Upper lobe of right lung (tissue), 1 donor: Measurements from ENCODE around the gene COMMD6. TPM values are rescaled to one million over a fixed set of nuclear protein-coding genes. Genes with fewer than 3 reads are reported as not detected.
"Not testable (repeated sequence)": the region's sequence is repeated elsewhere in the genome, so short reads cannot be mapped to it uniquely, and the experiment has no call there.

Experiments
- ATAC-seq: fragments of 200-7000 bp; cut with Tn5 transposase; one replicate; pipeline ENCODE4 v1.9.1; 2020; ENCODE audit warnings: mild to moderate bottlenecking, moderate library complexity
- DNase-seq: peaks from one replicate; pipeline ENCODE4 v3.0.0-alpha.2; 2020
- H3K27ac ChIP-seq: fragments of 200-600 bp; one replicate; pipeline ENCODE4 v1.8.0; 2022
- H3K27me3 ChIP-seq: fragments of 200-600 bp; one replicate; pipeline ENCODE4 v1.8.0; 2022; ENCODE audit warnings: mild to moderate bottlenecking
- H3K36me3 ChIP-seq: fragments of 200-600 bp; one replicate; pipeline ENCODE4 v1.8.0; 2022
- H3K4me1 ChIP-seq: fragments of 200-600 bp; one replicate; pipeline ENCODE4 v1.8.0; 2022
- H3K4me3 ChIP-seq: fragments of 200-600 bp; one replicate; pipeline ENCODE4 v1.8.0; 2022; ENCODE audit warnings: mild to moderate bottlenecking
- H3K9me3 ChIP-seq: fragments of 200-600 bp; one replicate; pipeline ENCODE4 v1.8.0; 2022
- intact Hi-C: fragments of 100-400 bp; cut with DNase I; formaldehyde crosslinking; loops from one replicate; pipeline ENCODE4 v1.11.0; 2022
- total RNA-seq: library from RNA; stranded (reverse); fragmentation: NEBNext Ultra II Directional; extraction: Animal tissue kit (Norgen Biotek cat#: 25700); gene quantifications from one replicate; pipeline ENCODE4 v1.2.1, GENCODE V29; 2021
- TF ChIP-seq, protein P1 (sequence below): fragments of 200-600 bp; IDR thresholded peaks from one replicate; pipeline ENCODE4 v1.8.0; 2022; ENCODE audit warnings: antibody characterized with exemption
- donor health status: DM: no; HTN: yes; CAD: no; lungs with severe emphysema.

Gene COMMD6
- total RNA-seq, 1 donor from 2014 or later: 142 TPM

DNA sequence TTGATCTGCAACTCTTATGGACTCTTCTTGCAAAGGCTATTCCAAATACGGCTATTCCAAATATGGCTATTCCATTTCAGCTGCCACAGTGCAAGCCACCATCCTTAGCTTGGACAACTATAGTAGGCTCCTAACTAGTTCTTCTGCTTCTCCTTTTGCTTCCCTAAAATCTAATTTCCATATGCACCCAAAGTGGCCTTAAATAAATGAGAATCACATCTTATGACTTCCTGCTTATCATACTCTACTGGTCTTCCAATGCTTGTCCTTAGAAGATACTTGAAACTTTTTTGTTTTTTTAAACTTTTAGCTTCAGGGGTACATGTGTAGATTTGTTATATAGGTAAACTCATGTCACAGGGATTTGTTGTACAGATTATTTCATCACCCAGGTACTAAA, 16.8 kb upstream of the COMMD6 start:
- no peaks in the 10 kb centered on the region for H3K27me3 ChIP-seq
- no peaks in the 10 kb centered on the region for H3K9me3 ChIP-seq
- no peak for DNase-seq
- TF ChIP-seq, protein P1, sequence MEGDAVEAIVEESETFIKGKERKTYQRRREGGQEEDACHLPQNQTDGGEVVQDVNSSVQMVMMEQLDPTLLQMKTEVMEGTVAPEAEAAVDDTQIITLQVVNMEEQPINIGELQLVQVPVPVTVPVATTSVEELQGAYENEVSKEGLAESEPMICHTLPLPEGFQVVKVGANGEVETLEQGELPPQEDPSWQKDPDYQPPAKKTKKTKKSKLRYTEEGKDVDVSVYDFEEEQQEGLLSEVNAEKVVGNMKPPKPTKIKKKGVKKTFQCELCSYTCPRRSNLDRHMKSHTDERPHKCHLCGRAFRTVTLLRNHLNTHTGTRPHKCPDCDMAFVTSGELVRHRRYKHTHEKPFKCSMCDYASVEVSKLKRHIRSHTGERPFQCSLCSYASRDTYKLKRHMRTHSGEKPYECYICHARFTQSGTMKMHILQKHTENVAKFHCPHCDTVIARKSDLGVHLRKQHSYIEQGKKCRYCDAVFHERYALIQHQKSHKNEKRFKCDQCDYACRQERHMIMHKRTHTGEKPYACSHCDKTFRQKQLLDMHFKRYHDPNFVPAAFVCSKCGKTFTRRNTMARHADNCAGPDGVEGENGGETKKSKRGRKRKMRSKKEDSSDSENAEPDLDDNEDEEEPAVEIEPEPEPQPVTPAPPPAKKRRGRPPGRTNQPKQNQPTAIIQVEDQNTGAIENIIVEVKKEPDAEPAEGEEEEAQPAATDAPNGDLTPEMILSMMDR: no peak
- H3K4me3 ChIP-seq: no peak overlapping the region
- no peaks in the 10 kb centered on the region for H3K36me3 ChIP-seq
- no peak overlapping the region for H3K27ac ChIP-seq
- peaks cover 8% of the 10 kb centered on the region for H3K4me1 ChIP-seq
- intact Hi-C loops: no loop called here
- no peak for ATAC-seq

DNA sequence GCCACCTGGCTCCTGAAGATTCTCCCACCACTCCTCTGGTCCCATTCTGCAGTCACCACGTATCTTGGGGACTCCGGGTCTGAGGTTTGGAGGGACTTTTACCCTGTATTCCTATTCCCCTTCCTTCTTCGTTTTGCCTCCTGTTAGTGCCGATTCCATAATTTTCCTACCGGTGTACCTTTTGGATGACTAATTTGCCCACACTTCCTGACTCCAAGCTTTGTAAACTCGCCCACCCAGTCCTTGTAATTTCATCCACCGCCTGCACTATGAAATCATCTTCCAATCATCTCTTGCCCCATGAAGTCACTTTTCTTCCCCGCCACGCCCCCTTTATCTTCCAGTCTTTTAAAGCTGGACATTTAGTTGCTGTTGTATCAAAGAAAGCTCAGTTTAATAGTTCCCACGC, 12.5 kb upstream of the COMMD6 start:
- Histone ChIP-seq H3K4me1 (peaks cover 8% of the 10 kb centered on the region), H3K27ac (peak overlapping the region; percentile 93), H3K4me3 (peak overlapping the region; percentile 93), H3K27me3 (no peaks in the 10 kb centered on the region), H3K9me3 (no peaks in the 10 kb centered on the region), H3K36me3 (no peaks in the 10 kb centered on the region)
- DNase-seq: no peak
- intact Hi-C loops: no loop called here
- TF ChIP-seq, protein P1: no peak
- no peak for ATAC-seq

GRCh38 chr13:75549262-75550158, 11.9 kb upstream of the COMMD6 start, which contains the start of gene UCHL3:
Gene UCHL3, plus strand, starts transcription at chr13:75549791. Its CDS starts 30 bp downstream, at chr13:75549821.
- ATAC-seq (peak; percentile 97), DNase-seq (peak; percentile 99)
- H3K4me1 ChIP-seq: peaks cover 8% of the 10 kb centered on the region
- no peaks in the 10 kb centered on the region for H3K27me3 ChIP-seq
- H3K4me3 ChIP-seq: peak within 1 kb of the TSS; percentile 93
- intact Hi-C loops: no loop called here
- peak within 1 kb of the TSS; percentile 93 for H3K27ac ChIP-seq
- no peaks in the 10 kb centered on the region for H3K36me3 ChIP-seq
- TF ChIP-seq, protein P1: peak; percentile 90
- H3K9me3 ChIP-seq: no peaks in the 10 kb centered on the region

DNA sequence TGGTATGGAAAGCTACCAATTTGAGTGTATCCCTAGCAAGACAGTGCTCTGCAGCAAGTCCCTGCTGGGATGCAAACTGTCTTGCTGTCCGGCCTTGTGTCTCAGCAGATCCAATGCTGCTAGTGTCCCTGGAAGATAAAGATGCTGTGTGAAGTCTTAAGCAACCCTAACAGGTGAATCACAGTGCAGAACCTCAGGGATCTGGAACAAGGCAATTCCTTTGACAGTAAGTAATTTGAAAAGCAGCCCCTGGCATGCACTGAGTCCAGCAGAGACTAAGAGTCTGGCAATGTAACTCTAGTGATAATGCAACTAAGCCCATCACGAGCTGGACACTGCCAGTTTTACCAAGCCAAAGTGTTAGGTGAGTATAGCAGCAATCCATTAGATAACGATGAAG, 10.3 kb upstream of the COMMD6 start:
- Histone ChIP-seq H3K36me3 (no peaks in the 10 kb centered on the region), H3K9me3 (no peaks in the 10 kb centered on the region), H3K27me3 (no peaks in the 10 kb centered on the region), H3K27ac (no peak overlapping the region), H3K4me1 (peaks cover 8% of the 10 kb centered on the region), H3K4me3 (no peak overlapping the region)
- intact Hi-C loops: no loop called here
- DNase-seq (no peak), ATAC-seq (no peak)
- TF ChIP-seq, protein P1: no peak

DNA sequence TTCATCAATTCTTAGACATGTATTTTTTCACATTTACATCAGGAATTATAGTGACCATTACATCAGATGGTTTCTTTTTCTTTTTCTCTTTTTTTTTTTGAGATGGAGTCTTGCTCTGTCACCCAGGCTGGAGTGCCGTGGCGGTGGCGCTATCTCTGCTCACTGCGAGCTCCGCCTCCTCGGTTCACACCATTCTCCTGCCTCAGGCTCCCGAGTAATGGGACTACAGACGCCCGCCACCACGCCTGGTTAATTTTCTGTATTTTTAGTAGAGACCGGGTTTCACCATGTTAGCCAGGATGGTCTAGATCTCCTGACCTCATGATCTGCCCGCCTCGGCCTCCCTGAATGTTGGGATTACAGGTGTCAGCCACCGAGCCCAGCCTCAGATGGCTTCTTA, 7.7 kb upstream of the COMMD6 start:
- H3K36me3 ChIP-seq, intact Hi-C loops, ATAC-seq, H3K4me3 ChIP-seq, H3K4me1 ChIP-seq, H3K27me3 ChIP-seq, DNase-seq, H3K9me3 ChIP-seq, H3K27ac ChIP-seq: not testable (repeated sequence)

GRCh38 chr13:75544681-75545330, 7.2 kb upstream of the COMMD6 start:
- intact Hi-C loops: no loop called here
- Histone ChIP-seq H3K36me3 (no peaks in the 10 kb centered on the region), H3K27me3 (no peaks in the 10 kb centered on the region), H3K9me3 (no peaks in the 10 kb centered on the region), H3K27ac (no peak overlapping the region), H3K4me1 (no peaks in the 10 kb centered on the region), H3K4me3 (no peak overlapping the region)
- DNase-seq: no peak
- peak; percentile 3 for ATAC-seq
- TF ChIP-seq, protein P1: no peak
